Nephron (organoid): ENCODE results near the gene COPZ2.
"Not testable (repeated sequence)": the region's sequence is repeated elsewhere in the genome, so short reads cannot be mapped to it uniquely, and the experiment has no call there.

ENCODE experiments used
- H3K27ac Mint-ChIP-seq, 3 experiments: 2 replicates each; pipeline ENCODE4 v1.8.0; 2020; ENCODE audit warnings: mixed read lengths in 3 of 3, mild to moderate bottlenecking in 2 of 3, moderate library complexity in 1 of 3
- H3K27me3 Mint-ChIP-seq: 2 replicates; pipeline ENCODE4 v1.8.0; 2021; ENCODE audit warnings: low read depth, mild to moderate bottlenecking, moderate library complexity, mixed read lengths
- H3K36me3 Mint-ChIP-seq: 2 replicates; pipeline ENCODE4 v1.8.0; 2020; ENCODE audit warnings: low read depth, mixed read lengths
- H3K4me1 Mint-ChIP-seq: 2 replicates; pipeline ENCODE4 v1.8.0; 2020; ENCODE audit warnings: mixed read lengths
- H3K4me3 Mint-ChIP-seq, 3 experiments: 2 replicates each; pipeline ENCODE4 v1.8.0; 2020; ENCODE audit warnings: mild to moderate bottlenecking in 3 of 3, mixed read lengths in 3 of 3, moderate library complexity in 2 of 3
- H3K9me3 Mint-ChIP-seq: 2 replicates; pipeline ENCODE4 v1.8.0; 2020; ENCODE audit warnings: mixed read lengths
- CTCF ChIP-seq, 3 experiments: fragments of 200-600 bp; sonication (generic); IDR thresholded peaks; one replicate each; pipeline ENCODE4 v1.5.0; 2021; ENCODE audit warnings: antibody characterized with exemption in 3 of 3; ENCODE audit not compliant: unreplicated experiment in 3 of 3

Gene COPZ2

GRCh38 chr17:48043176-48043575 lies 5.6 kb upstream of the COPZ2 start:
- H3K27me3 Mint-ChIP-seq, result peaks cover 3% of the 10 kb centered on the region
- no peaks in the 10 kb centered on the region for H3K9me3 Mint-ChIP-seq
- no peaks in the 10 kb centered on the region for H3K36me3 Mint-ChIP-seq
- H3K27ac Mint-ChIP-seq, result no peak overlapping the region
- peaks cover 28% of the 10 kb centered on the region for H3K4me1 Mint-ChIP-seq
- no peak for TF ChIP-seq CTCF (IDR thresholded peaks at IDR 0.05; ENCODE audit: unreplicated experiment in 3 of 3)
- H3K4me3 Mint-ChIP-seq, result no peak overlapping the region

- TF ChIP-seq CTCF (IDR thresholded peaks at IDR 0.05; ENCODE audit: unreplicated experiment in 3 of 3), result no peak
- peak overlapping the region; percentile 86 to 93 (median 89) for H3K4me3 Mint-ChIP-seq
- H3K4me1 Mint-ChIP-seq, result peaks cover 16% of the 10 kb centered on the region
- H3K36me3 Mint-ChIP-seq, result no peaks in the 10 kb centered on the region
- H3K27me3 Mint-ChIP-seq, result peaks cover 10% of the 10 kb centered on the region
- peak overlapping the region in 2 of 3 experiments; percentile 62 to 93 for H3K27ac Mint-ChIP-seq
- no peaks in the 10 kb centered on the region for H3K9me3 Mint-ChIP-seq
These were observed 1.1 kb upstream of the COPZ2 start for GRCh38 chr17:48038687-48039086.

- Mint-ChIP-seq H3K4me3 (peak overlapping the region; percentile 86 to 93 (median 89)), H3K27me3 (peaks cover 14% of the 10 kb centered on the region), H3K27ac (peak overlapping the region; percentile 32 to 93 (median 62)), H3K9me3 (no peaks in the 10 kb centered on the region), H3K4me1 (peaks cover 16% of the 10 kb centered on the region), H3K36me3 (no peaks in the 10 kb centered on the region)
- TF ChIP-seq CTCF (IDR thresholded peaks at IDR 0.05; ENCODE audit: unreplicated experiment in 3 of 3), result no peak
These were observed 284 bp upstream of the COPZ2 start for GRCh38 chr17:48037838-48038323.

- H3K27ac Mint-ChIP-seq, result peak overlapping the region in 2 of 3 experiments; percentile 58 to 59
- no peaks in the 10 kb centered on the region for H3K9me3 Mint-ChIP-seq
- no peak for TF ChIP-seq CTCF (IDR thresholded peaks at IDR 0.05; ENCODE audit: unreplicated experiment in 3 of 3)
- H3K4me3 Mint-ChIP-seq, result peak overlapping the region; percentile 75 to 89 (median 86)
- peaks cover 14% of the 10 kb centered on the region for H3K27me3 Mint-ChIP-seq
- no peaks in the 10 kb centered on the region for H3K36me3 Mint-ChIP-seq
- peaks cover 16% of the 10 kb centered on the region for H3K4me1 Mint-ChIP-seq
These were observed 933 bp downstream of the COPZ2 start for GRCh38 chr17:48036693-48037035.

- Mint-ChIP-seq H3K4me1 (peaks cover 23% of the 10 kb centered on the region), H3K27me3 (peaks cover 14% of the 10 kb centered on the region)
- not testable (repeated sequence) for H3K4me3 Mint-ChIP-seq, H3K27ac Mint-ChIP-seq, H3K9me3 Mint-ChIP-seq, H3K36me3 Mint-ChIP-seq
These were observed 2.9 kb downstream of the COPZ2 start for GRCh38 chr17:48034734-48035133.

GRCh38 chr17:48031966-48032365 lies 5.6 kb downstream of the COPZ2 start:
- no peak for TF ChIP-seq CTCF (IDR thresholded peaks at IDR 0.05; ENCODE audit: unreplicated experiment in 3 of 3)
- Mint-ChIP-seq H3K9me3 (no peaks in the 10 kb centered on the region), H3K4me1 (peaks cover 16% of the 10 kb centered on the region), H3K27ac (no peak overlapping the region), H3K27me3 (peaks cover 14% of the 10 kb centered on the region), H3K4me3 (no peak overlapping the region), H3K36me3 (no peaks in the 10 kb centered on the region)
